ENCODE measurements around the gene SMAP2. TPM values are rescaled to one million over a fixed set of nuclear protein-coding genes. Genes with fewer than 3 reads are reported as not detected.

The SMAP2 gene
- total and polyA plus RNA-seq, 10 of the 15 experiments (the other 5 are each of a cell fraction or from before 2014, with no cell fraction given), result 33.4 to 177 (median 105) TPM

DNA sequence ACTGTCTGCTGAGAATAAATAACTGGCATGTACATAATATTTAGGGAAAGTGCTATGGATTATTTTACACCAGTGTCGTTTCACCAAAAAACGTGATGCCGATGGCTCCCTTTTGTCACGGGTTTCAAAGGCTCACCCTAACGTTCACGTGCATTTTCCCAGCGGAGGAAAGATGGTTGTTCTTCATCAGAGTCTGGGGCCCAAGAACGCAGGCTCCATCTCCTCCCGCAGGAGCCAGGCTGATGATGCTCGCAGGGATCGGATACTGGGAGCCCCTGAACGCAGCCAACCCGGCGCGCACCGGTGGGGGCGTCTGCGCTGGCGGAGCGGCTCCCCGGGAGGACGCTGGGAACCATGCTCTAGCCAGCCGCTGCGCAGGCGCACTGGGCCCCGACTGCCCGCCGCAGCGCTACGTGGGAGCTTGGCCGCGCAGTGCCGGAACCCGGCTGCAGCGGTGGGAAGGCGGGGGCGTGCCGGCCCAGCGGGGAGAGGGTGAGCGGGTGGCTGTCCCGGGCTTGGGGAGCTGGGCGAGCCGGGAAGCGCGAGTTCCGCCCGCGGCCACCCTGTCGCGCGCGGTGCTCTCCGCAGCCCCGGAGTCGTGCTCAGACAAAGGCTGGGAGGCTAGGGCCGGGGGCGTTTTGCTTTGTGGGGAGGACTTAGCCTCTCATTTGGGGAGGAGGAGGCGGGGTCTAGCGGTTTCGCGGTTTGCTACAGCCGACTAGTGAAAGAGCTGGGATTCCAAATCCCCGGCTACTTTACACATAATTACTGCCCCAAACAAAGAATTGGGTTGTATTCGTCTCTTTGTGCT lies 76.4 kb downstream of the SMAP2 start, which contains the start of gene ZFP69B:
Gene ZFP69B, plus strand, starts transcription at position 793 of the 811 bp plus-strand sequence. CDS start 486 bp downstream, outside the sequence.
- no peaks in the 10 kb centered on the region for H3K79me2 ChIP-seq (ENCODE audit: control insufficient read depth, insufficient read depth, low read length)
- peak within 1 kb of the TSS; percentile 77 for H3K9ac ChIP-seq (ENCODE audit: control insufficient read depth, insufficient read depth, low read length)
- under 1% methylated on average over 50 of the region's 64 CpGs for WGBS (ENCODE audit: insufficient coverage, insufficient replicate concordance, low lambda C conversion rate, missing lambda C conversion rate)
- peak within 1 kb of the TSS; percentile 96 for H2AFZ ChIP-seq (ENCODE audit: control insufficient read depth, low read depth, low read length)
- H3K4me3 ChIP-seq, result peak within 1 kb of the TSS; percentile 63
- no peaks in the 10 kb centered on the region for H3K27me3 ChIP-seq (replicated peaks in 1 of 2; ENCODE audit: control insufficient read depth in 2 of 2, insufficient read depth in 2 of 2, low read length in 1 of 2)
- ATAC-seq (peak; percentile 91), DNase-seq (ENCODE audit: low read depth, low spot score) (peak; percentile 69), FAIRE-seq (peak; percentile 75)
- no TSS peak for BruUV-seq (replicated peaks)
- peak within 1 kb of the TSS; percentile 81 for H3K4me2 ChIP-seq (ENCODE audit: control insufficient read depth, insufficient read depth)
- intact Hi-C loops (cut with micrococcal nuclease; ENCODE audit: unreplicated experiment) (loop anchor here (1.0 kb wide), 1 partner anchor 58 kb away; the partner anchor contains the start of gene EXO5), in situ Hi-C loops (cut with MboI) (no loop called here)
- ChIA-PET POLR2A (interaction anchor here (0.6 to 1.6 kb wide), 7 partner anchors 10 to 410 kb away, joined by 3 to 5 read pairs (median 4); partner anchors contain the start of genes CAP1 and NFYC), CTCF (interaction anchor here (0.6 to 5.8 kb wide), 6 partner anchors 11 to 305 kb away, joined by 3 to 36 read pairs (median 6); no protein-coding TSS in a partner anchor), RAD21 (ENCODE audit: unreplicated experiment) (interaction anchor here (0.8 to 1.6 kb wide), 7 partner anchors 28 to 111 kb away, joined by 3 to 10 read pairs (median 5); partner anchors contain the start of gene ZNF684), SMC1A (ENCODE audit: uncharacterized antibody, unreplicated experiment) (interaction anchor here (0.8 to 2.7 kb wide), 11 partner anchors 11 to 353 kb away, joined by 3 to 9 read pairs (median 5); partner anchors contain the start of genes EXO5 and ZNF684)
- H3K27ac ChIP-seq (ENCODE audit: control insufficient read depth, insufficient read depth), result peak within 1 kb of the TSS; percentile 83
- H3K9me3 ChIP-seq (replicated peaks; ENCODE audit: control insufficient read depth, insufficient read depth, low read length), result peaks cover 14% of the 10 kb centered on the region
- no peaks in the 10 kb centered on the region for H3K4me1 ChIP-seq (ENCODE audit: control insufficient read depth, insufficient read depth, low read length)
- H3K36me3 ChIP-seq (ENCODE audit: control insufficient read depth in 2 of 2, insufficient read depth in 2 of 2, low read length in 1 of 2), result no peaks in the 10 kb centered on the region
- H4K20me1 ChIP-seq (ENCODE audit: control insufficient read depth, insufficient read depth), result no peaks in the 10 kb centered on the region
- TF ChIP-seq, protein P1, sequence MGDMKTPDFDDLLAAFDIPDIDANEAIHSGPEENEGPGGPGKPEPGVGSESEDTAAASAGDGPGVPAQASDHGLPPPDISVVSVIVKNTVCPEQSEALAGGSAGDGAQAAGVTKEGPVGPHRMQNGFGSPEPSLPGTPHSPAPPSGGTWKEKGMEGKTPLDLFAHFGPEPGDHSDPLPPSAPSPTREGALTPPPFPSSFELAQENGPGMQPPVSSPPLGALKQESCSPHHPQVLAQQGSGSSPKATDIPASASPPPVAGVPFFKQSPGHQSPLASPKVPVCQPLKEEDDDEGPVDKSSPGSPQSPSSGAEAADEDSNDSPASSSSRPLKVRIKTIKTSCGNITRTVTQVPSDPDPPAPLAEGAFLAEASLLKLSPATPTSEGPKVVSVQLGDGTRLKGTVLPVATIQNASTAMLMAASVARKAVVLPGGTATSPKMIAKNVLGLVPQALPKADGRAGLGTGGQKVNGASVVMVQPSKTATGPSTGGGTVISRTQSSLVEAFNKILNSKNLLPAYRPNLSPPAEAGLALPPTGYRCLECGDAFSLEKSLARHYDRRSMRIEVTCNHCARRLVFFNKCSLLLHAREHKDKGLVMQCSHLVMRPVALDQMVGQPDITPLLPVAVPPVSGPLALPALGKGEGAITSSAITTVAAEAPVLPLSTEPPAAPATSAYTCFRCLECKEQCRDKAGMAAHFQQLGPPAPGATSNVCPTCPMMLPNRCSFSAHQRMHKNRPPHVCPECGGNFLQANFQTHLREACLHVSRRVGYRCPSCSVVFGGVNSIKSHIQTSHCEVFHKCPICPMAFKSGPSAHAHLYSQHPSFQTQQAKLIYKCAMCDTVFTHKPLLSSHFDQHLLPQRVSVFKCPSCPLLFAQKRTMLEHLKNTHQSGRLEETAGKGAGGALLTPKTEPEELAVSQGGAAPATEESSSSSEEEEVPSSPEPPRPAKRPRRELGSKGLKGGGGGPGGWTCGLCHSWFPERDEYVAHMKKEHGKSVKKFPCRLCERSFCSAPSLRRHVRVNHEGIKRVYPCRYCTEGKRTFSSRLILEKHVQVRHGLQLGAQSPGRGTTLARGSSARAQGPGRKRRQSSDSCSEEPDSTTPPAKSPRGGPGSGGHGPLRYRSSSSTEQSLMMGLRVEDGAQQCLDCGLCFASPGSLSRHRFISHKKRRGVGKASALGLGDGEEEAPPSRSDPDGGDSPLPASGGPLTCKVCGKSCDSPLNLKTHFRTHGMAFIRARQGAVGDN (IDR thresholded peaks at IDR 0.05), result peak; percentile 96
- TF ChIP-seq ZNF274 (IDR thresholded peaks at IDR 0.05; ENCODE audit: insufficient read depth, insufficient read length) (no peak), PML (IDR thresholded peaks at IDR 0.05; ENCODE audit: low read length) (peak; percentile 70; the same call in 1 of the 2 replicates), EED (IDR thresholded peaks at IDR 0.05; ENCODE audit: low read depth) (peak; percentile 48; the same call in 1 of the 2 replicates), EGR1 (IDR thresholded peaks at IDR 0.05; ENCODE audit: borderline replicate concordance in 1 of 2, low read depth in 2 of 2, low read length in 2 of 2) (peak; percentile 71 to 97), POU2F2 (IDR thresholded peaks at IDR 0.05; ENCODE audit: borderline replicate concordance, low read depth, low read length) (peak; percentile 51; the same call in 2 of the 3 replicates), TAF1 (IDR thresholded peaks at IDR 0.05; ENCODE audit: borderline replicate concordance, low read depth, low read length) (no peak; the same call in 1 of the 2 replicates), RB1 (IDR thresholded peaks at IDR 0.05; ENCODE audit: borderline replicate concordance) (0 out of 2 replicates have a peak, but pooled peaks have one; percentile 55), KLF5 (IDR thresholded peaks at IDR 0.05; ENCODE audit: partially characterized antibody) (no peak), LARP7 (IDR thresholded peaks at IDR 0.05) (peak; percentile 56), MXI1 (IDR thresholded peaks at IDR 0.05; ENCODE audit: low read depth, low read length) (peak; percentile 90), DPF2 (IDR thresholded peaks at IDR 0.05) (peak; percentile 94), JUND (IDR thresholded peaks at IDR 0.05; ENCODE audit: low read depth, low read length) (0 out of 2 replicates have a peak, but pooled peaks have one; percentile 21), CHD2 (IDR thresholded peaks at IDR 0.05; ENCODE audit: borderline replicate concordance, low read depth, low read length) (0 out of 2 replicates have a peak, but pooled peaks have one; percentile 24), NFXL1 (IDR thresholded peaks at IDR 0.05; ENCODE audit: borderline replicate concordance) (peak; percentile 88; the same call in 1 of the 2 replicates), YY1 (IDR thresholded peaks at IDR 0.05; ENCODE audit: low read depth, low read length) (peak; percentile 68), NR2F1 (conservative IDR thresholded peaks at IDR 0.05) (peak; percentile 61; the same call in 1 of the 2 replicates)
- TF ChIP-seq, protein P2, sequence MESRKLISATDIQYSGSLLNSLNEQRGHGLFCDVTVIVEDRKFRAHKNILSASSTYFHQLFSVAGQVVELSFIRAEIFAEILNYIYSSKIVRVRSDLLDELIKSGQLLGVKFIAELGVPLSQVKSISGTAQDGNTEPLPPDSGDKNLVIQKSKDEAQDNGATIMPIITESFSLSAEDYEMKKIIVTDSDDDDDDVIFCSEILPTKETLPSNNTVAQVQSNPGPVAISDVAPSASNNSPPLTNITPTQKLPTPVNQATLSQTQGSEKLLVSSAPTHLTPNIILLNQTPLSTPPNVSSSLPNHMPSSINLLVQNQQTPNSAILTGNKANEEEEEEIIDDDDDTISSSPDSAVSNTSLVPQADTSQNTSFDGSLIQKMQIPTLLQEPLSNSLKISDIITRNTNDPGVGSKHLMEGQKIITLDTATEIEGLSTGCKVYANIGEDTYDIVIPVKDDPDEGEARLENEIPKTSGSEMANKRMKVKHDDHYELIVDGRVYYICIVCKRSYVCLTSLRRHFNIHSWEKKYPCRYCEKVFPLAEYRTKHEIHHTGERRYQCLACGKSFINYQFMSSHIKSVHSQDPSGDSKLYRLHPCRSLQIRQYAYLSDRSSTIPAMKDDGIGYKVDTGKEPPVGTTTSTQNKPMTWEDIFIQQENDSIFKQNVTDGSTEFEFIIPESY (IDR thresholded peaks at IDR 0.05), result no peak

Measured in GM12878 (cell line).